GM10847 (cell line): ENCODE results near the gene DCC.

Source experiments
- POLR2A ChIP-seq: IDR thresholded peaks from 2 replicates; pipeline ENCODE4 v1.6.1; 2011; ENCODE audit not compliant: insufficient read length; ENCODE audit errors: extremely low read depth

The DCC gene

DNA sequence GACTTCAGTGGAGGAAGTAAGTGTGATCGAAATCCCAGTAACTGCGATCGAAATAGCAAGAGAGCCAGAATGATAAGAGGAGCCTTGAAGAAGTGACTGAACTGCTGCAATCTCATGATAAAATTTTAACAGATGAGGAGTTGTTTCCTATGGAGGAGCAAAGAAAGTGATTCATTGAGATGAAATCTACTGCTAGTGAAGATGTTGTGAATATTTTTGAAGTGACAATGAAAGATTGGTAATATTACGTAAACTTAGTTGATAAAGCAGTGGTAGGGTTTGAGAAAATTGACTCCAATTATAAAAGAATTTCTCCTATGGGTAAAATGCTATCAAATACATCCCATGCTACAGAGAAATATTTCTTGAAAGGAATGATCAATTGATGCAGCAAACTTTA, 1103.8 kb downstream of the DCC start:
- TF ChIP-seq POLR2A = no peak

- TF ChIP-seq POLR2A = no peak
Measured at GRCh38 chr18:53451902-53452301, 1111.9 kb downstream of the DCC start.

GRCh38 chr18:53457068-53457467, 1117.1 kb downstream of the DCC start:
- TF ChIP-seq POLR2A = no peak

DNA sequence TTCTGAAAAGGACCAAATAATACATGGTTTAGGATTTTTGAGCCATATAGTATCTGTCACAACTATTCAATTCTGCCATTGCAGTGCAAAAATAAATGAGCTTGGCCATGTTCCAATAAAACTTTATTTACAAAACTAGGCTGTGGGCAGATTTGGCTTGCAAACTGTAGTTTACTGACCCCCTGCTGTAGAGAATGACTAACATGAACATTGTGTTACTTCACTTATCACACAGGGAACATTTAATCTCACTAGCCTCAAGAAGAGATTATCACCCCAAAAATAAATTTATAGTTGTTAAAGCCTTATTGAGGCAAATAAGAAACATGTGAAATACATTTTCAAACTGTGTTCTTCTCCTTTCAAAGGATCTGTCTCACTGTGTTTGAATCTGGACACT, 1118.3 kb downstream of the DCC start:
- TF ChIP-seq POLR2A = no peak

- no peak for TF ChIP-seq POLR2A
Measured at GRCh38 chr18:53458944-53459580, 1119.1 kb downstream of the DCC start.

GRCh38 chr18:53467756-53468155, 1127.8 kb downstream of the DCC start:
- no peak for TF ChIP-seq POLR2A

DNA sequence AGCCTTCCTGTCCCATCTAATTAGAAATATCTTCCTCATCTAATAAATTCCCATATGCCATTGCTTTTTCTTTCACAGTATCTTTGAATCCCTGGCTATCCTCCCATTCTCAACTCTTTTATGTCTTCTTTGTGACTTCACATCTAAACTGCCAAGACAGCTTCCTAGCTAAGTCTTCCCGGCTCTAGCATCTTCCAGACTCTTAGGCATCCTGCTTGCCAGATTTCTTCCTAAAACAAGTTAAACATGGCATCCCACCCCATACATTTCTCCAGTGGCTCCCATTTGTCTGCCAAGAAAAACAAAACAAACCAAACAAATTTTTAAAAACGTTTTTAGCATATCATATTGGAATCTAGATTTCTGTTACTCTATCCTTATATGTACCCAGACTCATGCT, 1132.5 kb downstream of the DCC start:
- no peak for TF ChIP-seq POLR2A

- TF ChIP-seq POLR2A = no peak
Measured at GRCh38 chr18:53478155-53478554, 1138.2 kb downstream of the DCC start.

DNA sequence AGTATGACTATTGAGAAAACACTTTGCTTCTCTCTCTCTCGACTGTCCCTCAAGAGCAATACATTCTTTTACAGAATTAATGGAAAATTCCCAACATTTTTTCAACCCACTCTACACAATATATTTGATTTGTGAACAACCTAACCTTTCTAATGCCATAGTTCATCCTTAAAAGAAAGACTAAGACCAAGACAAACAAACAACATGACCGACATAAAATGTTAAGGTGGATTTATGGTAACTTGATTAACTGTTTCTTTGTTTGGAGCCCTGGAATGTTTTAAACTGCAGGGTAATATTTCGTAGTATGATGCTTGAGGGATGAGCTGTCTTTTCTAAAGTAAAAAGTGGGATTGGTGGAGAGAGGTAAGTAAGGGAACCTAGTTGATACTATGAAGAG, 1146.3 kb downstream of the DCC start:
- no peak for TF ChIP-seq POLR2A

- no peak for TF ChIP-seq POLR2A
Measured at GRCh38 chr18:53489266-53489665, 1149.3 kb downstream of the DCC start.

DNA sequence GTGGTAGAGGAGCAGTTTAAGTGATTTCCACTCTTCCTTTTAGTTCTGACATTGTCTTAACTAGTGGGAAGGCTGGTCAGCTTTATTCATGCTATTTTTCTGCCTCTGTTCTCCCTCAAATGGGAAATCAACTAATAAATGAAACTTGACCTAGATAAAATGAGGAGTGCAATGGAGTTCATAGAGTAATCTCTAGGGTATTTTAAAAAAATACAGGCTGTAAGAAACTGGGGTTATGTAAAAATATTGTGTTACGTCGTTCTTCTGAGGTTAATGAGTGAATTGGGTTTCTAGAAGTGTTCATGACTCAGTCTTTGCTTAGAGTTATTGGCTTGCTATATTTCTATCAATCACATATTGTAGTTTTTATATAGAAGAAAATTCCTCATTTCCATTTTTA, 1150.0 kb downstream of the DCC start:
- TF ChIP-seq POLR2A = no peak

DNA sequence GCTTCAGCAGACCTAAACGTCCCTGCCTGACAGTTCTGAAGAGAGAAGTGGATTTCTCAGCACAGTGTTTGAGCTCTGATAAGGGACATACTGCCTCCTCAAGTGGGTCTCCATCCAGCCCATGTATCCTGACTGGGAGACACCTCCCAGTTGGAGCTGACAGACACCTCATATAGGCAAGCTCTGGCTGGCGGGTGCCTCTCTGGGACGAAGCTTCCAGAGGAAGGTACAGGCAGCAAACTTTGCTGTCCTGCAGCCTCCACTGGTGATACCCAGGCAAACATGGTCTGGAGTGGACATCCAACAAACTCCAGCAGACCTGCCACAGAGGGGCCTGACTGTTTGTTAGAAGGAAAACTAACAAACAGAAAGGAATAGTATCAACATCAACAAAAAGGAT, 1156.0 kb downstream of the DCC start:
- TF ChIP-seq POLR2A = no peak

DNA sequence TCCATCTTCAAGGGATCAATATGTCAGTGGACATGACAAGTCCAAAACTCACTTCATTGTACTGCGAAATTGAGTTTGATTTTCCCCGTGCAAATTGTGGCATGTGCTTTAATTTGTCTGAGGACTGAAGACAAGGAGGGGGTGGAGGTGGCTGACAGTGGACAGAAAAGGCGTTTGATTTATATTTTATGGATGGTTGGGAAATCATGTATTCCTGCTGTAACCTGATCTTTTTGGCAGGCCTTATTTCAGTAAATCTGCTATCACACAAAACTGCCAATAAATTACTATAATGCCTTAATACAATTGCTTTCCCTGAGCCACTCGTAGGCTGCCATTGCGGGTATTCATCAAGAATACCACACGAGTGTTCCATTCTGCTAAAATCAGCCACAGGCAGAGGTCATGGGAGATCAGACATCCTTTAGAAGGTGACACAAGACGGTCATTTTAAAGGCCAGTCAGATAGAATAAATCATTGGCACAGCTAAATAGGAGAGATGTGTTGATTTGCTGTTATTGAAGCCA, 1164.0 kb downstream of the DCC start:
- no peak for TF ChIP-seq POLR2A

- no peak for TF ChIP-seq POLR2A
Measured at GRCh38 chr18:53508529-53508928, 1168.5 kb downstream of the DCC start.

DNA sequence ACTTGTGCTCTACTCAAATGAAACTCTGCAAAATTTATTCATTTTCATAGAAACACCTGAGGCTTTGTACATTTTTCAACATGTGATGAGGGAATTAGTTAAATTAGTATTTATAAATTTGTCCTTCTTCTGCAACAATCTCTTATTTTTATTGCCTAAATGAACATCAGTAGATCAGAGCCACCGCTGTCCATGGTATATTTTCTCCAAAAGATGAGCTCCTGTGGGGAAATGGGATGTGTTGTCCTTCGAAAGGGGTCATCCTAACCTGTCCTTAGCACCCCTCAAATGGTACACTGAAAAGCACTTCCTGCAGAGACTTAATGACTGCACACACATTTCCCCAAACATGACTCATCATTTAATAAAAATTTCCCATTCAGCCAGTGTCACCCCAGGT, 1169.9 kb downstream of the DCC start:
- no peak for TF ChIP-seq POLR2A

DNA sequence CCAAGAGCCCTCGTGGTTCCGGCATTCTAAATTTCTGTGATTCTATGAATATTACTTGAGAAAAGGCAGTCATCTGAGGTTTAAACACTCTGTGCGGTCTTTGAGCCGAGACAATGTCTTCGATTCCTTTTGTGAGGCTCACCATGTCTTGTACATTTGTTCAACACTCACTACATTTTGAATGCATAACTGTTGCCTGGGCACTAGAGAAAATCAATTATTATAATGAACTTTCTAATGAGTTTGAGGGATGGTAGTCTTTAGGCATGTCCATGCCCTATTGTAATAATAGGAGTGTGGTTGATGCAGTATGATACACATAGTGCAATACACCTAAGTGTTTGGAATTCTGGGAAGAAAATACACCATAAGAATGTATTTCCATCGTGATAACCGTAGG, 1181.1 kb downstream of the DCC start:
- no peak for TF ChIP-seq POLR2A
